NK-92 treated with Interleukin-12 subunit alpha and Interleukin-12 subunit beta, amount 100 ng/mL, for 24 hours (cell line): ENCODE data around the gene TFDP1.

Experiments
- DNase-seq: peaks from one replicate; lab custom pipeline; 2025; lab: John Stamatoyannopoulos, UW

TFDP1 gene

DNA sequence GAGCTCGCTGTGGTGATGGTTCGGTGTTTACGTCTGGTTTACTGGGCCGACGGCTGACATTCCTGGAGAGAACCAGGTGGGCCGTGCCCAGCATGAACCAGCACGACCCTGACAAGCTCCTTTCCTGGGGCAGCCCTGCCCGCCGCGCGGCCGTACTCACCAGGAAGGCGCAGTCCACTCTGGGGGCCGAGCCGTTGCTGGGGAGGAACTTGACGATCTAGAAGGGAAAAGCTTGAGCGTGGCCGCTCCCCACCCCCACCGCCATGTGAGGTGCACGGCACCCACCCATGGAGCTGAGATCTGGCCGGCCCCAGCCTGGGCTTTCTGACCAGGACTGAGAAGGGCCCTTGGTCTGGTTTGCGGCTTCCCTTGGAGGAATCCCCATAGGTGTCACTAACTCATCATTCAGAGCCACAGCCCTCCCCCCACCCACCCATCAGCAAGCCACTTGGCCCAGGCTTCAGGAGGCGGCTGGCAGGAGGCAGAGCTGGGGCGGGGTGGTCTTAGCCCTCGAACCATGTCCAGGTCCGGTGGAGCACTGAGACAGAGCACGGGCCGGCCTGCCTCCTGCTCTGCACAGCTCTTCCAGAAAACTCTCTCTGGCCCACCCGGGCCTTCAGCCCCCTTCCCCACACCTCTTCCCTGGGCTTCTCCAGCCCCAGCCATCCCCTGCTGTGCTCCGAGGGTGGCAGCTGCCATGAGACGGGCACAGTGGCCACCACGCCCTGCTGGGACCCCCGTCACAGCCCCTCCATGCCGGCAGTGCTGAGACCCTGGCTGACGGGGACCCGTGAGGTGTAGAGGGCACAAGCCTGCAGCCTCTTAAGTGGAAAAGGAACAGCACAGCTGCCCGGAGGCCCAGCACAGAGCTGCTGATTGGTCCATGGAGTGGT is 67.2 kb downstream of the TFDP1 start:
- no peak for DNase-seq

DNA sequence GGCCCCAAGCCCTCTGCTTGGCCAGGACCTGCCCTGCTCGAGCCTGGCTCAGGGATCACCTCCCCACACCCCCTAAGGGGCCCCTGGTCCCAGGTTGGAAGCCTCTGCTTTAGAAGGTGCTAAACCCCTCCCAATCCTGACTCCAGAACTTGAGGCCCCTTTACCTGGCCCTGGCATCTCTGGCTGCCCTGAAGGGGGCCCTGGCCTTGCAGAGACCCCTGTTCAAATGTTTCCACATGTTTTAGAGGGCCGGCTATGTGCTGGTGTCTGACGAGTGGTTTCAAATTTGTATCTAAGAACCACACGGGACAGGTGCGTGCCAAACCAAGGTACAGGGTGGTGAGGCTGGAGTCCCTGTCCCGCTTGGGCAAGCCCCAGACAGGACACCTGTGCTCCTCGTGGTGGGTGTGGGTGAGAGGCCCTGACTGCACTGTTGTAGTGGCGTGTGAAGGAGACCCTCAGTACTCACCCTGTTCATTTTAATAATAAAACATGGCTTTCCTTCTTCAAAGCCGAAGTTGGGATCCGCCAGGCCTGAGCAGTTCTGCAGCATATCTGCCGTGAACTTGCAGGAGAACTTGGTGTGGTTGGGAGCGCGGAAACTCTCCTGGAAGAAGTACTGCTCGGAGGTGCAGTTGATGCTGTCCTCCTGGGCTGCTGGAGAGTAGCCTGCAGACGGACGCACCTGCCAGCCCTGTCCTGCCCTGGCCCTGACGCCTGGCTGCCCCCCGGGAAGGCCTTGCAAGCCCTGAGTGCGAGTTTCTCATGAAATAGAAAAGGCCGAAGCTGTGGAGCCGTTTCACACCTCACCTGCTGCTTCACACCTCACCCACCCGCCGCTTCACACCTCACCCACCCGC is 68.1 kb downstream of the TFDP1 start:
- no peak for DNase-seq

DNA sequence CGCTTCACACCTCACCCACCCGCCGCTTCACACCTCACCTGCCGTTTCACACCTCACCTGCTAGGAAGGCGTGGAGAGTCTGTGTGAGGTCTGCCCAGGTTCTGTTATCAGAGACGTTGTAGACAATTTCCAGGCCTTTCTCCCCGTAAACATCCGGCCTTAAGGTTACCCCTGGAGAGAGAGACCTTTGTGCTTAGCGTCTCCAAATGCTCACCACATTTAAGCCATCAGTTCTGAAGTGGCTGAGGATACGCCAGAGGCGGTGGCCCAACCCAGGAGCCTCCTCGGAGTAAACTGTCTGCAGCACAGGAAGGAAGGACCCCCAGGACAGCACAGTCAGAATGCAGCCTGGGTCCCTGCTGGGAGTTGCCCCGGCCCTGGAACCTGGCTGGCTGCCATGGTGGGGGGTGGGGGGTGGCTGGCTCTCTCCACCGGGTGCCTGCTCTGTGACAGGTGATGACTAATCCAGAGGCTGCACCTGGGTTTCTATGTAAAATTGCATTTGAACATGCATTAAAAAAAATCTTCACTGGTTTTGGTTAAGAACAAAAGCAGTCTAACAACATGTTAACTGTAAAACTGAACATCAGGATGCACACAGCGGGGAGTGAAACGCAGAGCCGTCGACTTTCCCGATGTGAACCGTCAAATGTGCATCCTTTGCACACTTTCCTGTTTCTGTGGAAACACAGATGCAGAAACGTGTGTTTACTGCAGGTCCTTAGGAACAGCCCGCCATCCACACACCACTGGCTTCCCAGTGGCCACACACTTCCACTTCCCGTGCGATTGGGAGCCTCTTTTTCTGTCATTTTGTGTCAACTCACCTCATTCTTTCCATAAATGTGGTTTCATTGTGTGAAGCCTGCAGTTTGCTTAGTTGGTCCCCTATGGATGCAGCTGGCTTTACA is 69.0 kb downstream of the TFDP1 start:
- no peak for DNase-seq

DNA sequence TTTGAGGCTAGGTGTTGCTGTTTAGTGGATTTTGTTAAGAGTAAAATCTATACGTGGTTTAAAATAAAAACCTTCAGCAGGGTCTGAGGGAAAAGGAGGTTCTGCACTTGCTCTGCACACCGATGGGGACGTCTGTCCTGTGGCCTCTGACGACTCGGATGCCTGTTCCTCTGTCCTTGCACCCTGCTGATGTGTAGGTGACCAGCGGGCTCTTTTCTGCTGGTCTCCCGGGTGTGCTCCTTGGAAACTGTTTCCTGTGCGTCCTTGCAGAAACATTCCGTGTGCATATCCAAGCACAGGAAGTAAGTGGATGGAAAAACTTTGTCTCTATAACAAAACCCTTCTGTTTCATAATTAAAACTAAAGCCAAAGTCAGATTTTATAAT is 69.6 kb downstream of the TFDP1 start:
- DNase-seq: no peak

DNA sequence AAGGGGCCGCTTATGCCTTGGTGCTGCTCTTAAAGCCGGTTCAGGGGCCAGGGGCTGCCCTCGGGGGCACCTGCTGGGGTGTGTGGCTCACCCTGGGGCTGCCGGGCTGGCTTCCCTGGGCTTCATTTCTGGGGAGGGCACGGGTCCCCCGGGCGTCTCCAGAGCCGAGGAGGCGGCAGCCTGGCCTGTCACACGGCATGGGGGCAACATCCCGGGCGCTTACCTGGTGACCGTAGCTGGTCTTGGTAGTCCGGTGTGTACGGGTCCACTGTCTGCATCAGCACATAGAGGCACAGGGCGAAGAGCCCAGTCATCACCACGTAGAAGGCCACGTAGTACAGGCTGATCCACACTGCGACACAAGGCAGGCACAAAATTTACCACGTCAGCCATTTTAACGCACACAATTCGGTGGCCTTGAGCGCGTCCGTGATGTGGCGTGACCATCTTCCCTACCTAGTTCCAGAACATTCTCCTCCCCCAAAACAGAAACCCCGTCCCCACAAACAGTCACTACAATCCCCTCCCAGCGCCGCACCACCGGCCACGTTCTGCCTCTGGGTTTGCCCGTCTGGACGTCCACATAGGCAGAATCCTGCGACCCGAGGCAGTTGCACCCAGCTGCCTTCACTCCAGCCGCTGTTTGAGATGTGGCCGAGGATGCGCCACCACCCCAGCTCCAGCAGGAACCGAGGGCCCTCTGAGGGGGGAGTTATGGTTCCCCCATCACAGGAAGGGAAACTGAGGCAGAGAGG is 70.2 kb downstream of the TFDP1 start:
- no peak for DNase-seq

DNA sequence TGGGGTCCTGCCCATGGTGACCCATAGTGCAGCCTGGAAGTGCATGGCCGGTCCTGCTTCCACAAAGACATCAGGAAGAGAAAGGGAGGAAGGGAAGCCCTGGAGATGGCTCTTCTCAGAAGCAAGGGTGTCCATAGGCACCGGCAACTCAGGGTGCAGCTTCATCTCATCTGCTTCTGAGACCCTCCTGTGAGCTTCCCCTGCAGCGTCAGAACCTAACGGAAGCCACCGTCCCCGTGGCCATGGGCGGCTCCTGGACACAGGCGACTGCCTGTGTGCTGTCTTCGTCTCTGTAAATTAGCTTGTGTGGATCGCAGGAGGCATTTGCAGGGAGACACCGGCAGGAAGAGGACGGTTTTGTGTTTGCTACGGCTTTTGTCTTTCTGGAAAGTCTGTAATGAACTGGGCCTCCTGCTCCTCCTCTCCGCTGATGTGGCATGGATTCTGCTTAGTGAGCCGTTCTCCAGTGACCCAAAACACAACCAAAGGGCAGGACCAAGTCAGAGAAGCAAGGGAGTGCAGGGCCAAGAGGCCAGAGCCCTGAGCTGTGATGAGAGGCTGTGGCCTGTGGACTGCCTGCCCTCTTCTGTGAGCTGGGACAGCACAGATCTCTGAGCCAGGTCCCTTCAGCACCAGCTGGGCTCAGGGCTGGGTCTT is 70.9 kb downstream of the TFDP1 start:
- DNase-seq: no peak

DNA sequence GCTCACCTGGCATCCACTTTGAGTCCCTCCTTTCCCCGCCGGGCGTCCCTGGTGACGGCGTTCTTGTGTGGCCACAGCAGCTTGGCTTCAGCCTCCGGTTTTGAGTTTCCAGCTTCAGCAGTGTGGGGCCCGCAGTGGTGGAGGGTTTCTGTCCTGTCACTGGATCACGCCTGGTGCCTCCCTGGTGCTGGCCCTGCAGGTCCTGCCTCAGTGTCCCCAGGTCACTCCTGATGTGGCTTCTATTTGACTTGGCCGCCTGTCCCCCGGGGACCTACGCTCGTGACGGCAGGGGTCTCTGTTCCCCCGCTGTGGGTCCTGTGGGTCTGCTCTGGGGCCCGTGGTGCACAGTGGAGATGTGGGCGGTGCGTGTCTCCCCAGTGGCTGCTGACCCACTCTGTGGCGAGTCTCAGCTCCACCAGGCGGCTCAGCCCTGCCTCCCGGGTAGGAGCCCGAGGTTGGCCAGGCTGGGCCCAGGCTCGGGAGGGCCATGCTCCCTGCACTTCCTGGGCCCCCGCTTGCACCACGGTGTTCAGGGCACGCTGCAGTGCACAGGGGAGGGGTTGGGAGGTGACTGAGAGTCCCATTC is 71.5 kb downstream of the TFDP1 start:
- no peak for DNase-seq

DNA sequence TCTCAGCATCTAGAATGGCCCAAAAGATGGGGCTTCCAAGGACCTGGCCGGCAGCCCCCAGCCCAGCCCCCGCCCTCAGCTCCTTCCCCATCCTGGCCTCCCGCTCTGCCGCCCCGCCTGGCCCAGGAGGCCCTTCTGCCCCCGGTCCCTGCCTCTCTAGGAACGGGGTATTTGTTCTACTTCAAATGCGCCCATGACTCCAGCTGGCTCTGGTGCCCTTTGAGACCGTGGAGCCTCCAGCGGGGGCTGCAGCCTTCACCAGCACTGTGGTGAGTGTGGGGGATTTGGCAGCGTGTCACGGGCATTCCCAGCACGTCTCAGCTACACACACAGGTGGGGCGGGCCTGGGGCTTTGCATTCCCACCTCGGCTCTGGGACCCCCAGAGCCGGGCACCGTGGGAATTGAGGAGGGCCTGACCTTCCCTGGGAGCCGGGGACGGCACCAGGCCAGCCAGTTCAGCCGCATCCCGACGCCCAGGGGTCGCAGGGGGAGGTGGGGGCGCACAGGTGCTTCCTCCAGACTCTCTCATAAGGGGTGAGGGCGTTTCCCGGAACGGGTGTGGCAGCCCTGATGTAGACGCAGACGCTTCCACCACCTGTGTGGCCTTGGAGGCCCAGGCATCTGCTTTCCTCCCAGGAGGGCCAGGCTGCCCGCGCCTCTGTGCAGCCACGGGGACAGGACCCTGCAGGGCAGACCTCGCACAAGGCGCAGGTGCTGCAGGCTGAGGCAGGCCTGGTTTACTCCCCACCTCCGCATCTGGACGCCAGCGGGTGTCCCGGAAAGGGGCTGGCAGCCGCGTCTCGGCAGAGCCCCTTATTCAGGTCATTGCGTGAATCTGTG is 72.5 kb downstream of the TFDP1 start:
- no peak for DNase-seq

DNA sequence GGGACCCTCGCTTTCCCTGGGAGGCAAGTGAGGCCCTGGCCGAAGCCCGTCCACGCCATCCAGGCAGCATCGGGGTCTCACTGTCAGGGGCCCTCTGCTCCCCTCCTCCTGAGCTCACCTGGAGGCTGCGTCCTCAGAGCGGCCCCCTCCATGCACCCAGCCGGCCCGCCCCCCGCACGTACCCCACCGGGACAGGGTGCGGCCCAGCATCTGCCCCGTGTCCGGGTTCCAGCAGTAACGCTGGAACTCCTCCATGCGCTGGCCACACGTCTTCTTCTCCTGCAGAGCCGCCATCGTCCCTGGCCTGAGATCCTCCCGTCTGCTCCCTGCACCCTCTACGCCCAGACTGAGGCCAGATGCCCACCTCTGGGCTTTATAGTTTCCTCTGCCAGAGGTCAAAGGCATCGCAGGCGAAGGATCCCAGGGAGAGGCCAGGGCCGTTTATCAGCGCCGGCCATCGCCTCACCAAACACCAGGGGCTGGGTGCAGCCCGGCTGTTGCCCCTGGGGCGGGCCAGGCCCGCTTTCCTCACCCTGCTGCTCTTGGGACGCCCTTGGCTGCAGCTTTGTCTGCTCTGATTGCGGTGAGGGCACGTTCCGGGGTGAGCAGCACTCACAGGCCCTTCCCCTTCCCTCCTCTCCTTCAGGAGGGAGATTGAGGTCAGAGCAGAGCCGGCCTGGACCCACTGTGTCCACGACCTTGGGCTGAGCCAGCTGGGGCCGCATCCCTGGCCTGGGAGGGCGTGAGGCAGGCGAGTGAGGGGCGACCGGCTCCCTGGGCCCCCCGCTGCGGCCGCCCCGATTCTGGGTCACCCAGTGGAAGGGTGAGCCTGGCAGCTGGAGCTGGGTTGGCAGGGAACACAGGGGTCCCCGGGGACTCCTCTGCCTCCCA is 73.5 kb downstream of the TFDP1 start, which contains the start of gene ATP4B:
ATP4B (minus strand) TSS at position 348 of the 891 bp plus-strand sequence; CDS start at position 294, 54 bp downstream.
- DNase-seq: no peak

DNA sequence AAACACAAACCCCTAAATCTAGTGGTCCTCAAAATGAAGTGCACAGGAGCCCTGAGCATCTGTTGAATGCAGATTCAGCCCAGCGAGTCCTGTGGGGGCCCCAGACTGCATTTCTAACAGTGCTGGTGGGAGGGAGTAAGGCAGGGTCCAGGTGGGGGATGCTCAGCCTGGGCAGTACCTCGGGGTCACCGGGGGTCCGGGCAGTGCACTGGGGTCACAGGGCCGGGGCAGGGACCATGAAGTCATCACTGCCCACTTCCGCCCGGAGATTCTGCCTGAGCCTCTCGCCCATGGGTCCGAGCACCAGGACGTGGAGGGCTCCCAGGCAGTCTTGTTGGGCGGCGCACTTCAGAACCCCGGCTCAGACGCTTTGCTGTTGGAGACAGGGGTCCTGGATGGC is 74.3 kb downstream of the TFDP1 start:
- DNase-seq: no peak

DNA sequence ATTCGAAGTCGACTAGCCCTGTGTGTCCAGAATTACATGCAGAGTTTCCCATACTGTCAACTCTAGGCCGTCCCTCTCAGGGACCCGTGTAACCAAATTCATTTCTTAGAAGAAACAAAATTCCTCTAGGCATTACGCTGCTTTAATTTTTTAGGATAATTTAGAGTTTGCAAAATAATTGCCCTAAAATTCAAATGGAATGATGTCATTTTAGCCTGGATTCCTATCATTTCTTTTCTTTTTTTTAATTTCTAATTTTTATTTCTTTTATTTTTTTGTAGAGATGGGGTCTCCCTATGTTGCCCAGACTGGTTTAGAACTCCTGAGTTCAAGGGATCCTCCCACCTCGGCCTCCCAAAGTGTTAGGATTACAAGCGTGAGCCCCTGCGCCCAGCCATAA is 74.8 kb downstream of the TFDP1 start:
- DNase-seq: no peak

DNA sequence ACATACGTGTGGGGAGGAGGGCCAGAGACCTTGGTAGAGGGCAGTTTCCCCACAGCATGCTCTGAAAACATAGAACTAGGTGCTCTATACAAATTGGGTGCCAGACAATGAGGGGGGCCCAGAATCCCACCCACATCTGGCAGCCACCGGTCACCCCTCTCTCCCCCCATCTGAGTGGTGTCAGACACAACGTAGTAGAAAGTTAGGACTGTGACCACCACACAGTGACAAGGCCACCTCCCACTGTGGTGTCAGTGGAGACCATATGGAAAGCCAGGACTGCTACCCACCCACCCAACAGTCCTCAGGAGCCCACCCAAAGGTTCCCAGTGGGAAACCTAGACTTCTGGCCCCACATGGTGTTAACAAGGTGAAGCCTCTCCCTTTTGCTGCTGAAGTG is 75.5 kb downstream of the TFDP1 start:
- DNase-seq: no peak

DNA sequence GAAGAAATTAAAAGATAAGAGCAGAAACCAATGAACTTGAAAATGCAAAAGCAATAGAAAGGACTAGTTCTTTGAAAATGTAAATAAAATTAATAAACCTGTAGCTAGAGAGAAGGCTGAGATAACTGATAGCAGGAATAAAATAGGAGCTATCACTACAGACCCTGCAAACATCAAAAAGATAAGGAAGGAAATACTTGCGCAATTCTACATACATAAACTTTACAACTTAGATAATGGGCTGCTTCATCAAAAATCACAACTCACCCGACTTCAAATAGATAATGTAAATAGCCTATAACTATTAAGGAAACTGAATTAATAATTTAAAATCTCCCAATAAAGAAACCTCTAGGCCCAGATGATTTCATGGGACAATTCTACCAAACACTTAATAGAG is 77.0 kb downstream of the TFDP1 start:
- no peak for DNase-seq

DNA sequence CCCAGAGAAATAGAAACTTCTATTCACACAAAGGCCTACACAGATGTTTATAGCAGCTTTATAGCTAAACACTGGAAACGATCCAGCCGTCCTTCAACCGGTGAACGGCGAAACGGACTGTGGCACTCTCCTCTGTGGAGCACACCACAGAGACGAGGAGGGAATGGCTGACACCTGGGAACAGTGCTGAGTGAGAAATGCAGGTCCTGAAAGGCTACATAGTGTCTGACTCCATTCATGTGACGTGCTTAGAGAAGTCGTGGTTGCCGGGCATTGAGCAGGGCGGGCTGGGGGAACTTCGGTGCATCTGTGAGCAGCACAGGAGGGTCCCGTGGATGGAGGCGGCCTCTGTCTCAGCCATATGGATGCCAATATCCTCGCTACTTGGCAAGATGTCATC is 79.4 kb downstream of the TFDP1 start:
- no peak for DNase-seq

DNA sequence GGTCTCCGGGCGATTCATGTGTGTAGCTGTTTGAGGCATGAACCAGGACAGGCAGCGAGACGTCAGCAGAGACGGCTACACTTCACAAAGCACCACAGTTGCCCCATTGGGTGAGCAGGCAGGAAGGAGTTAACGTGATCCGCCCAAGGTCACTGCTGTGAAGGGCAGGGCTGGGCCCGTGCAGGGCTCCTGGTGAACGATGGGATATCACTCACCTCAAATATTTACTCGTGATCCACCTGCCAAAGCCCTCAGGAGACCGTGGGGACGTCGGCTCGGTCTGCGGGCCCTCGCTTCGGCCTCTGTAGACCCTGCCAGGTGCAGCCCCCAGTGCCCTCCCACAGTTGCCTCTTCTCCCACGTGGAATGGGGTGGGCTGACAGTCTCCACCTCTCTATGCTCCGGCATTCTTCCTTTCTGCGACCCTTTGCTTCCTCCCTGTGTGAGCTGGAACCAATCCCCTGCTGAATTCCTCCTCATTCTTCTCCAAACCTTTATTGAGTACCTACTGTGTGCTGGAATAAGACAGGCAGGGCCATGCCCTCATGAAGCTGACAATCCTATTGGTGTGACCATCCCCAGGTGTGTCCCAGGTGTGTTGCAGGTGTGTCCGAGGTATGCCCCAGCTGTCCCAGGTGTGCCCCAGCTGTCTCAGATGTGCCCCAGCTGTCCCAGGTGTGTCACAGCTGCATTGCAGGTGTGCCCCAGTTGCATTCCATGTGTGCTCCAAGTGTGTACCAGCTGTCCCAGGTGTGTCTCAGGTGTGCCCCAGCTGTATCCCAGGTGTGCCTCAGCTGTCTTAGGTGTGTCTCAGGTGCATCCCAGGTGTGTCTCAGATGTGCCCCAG is 80.4 kb downstream of the TFDP1 start:
- no peak for DNase-seq

DNA sequence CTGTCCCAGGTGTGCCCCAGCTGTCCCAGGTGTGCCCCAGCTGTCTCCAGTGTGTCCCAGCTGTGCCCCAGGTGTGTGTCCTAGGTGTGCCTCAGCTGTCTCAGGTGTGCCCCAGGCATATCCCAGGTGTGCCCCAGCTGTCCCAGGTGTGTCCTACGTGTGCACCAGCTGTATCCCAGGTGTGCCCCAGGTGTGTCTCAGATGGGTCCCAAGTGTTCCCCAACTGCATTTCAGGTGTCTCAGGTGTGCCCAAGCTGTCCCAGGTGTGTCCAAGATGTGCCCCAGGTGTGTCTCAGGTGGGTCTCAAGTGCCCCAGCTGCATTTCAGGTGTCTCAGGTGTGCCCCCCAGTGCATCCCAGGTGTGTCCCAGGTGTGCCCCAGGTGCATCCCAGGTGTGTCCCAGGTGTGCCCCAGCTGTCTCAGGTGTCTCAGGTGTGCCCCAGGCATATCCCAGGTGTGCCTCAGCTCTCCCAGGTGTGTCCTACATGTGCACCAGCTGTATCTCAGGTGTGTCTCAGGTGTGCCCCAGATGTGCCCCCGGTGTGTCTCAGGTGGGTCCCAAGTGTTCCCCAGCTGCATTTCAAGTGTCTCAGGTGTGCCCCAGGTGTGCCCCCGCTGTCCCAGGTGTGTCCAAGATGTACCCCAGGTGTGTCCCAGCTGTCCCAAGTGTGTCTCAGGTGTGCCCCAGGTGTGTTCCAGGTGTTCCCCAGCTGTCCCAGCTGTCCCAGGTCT is 81.2 kb downstream of the TFDP1 start:
- no peak for DNase-seq

DNA sequence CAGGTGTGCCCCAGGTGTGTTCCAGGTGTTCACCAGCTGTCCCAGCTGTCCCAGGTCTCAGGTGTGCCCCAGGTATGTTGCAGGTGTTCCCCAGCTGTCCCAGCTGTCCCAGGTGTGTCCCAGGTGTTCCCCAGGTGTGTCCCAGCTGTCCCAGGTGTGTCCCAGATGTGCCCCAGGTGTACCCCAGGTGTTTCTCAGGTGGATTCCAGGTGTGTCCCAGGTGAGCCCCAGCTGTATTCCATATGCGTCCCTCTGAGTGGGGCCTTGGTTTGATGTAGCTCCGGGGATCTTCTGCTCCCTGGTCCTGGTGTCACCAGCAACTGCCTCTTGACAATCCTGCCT is 81.7 kb downstream of the TFDP1 start:
- DNase-seq: no peak
